WTC11 (cell line): Measurements from ENCODE around the gene NCOA3. TPM values are rescaled to one million over a fixed set of nuclear protein-coding genes. Genes with fewer than 3 reads are reported as not detected.

ENCODE experiments used
- ATAC-seq: fragments of 200-7000 bp; cut with Tn5 transposase; 2 replicates; pipeline ENCODE4 v1.10.0; 2021; ENCODE audit warnings: mild to moderate bottlenecking, moderate library complexity
- CTCF ChIA-PET: fragments of 300-600 bp; sonication (Branson Sonifier 250); formaldehyde crosslinking; loops from one replicate; lab custom pipeline; 2021; ENCODE audit warnings: antibody characterized with exemption; lab: Charles Lee
- POLR2A ChIA-PET: fragments of 350-600 bp; sonication (Branson Sonifier 250); formaldehyde crosslinking; loops from one replicate; lab custom pipeline; 2021; ENCODE audit warnings: antibody characterized with exemption; lab: Charles Lee
- DNase-seq: peaks from one replicate; pipeline ENCODE4 v3.0.0; 2021; ENCODE audit warnings: low spot score
- H3K27ac Mint-ChIP-seq: 2 replicates; pipeline ENCODE4 v1.8.0; 2021; ENCODE audit warnings: mixed read lengths
- H3K27me3 Mint-ChIP-seq: 2 replicates; pipeline ENCODE4 v1.8.0; 2021; ENCODE audit warnings: low read depth, mild to moderate bottlenecking, moderate library complexity, mixed read lengths
- H3K36me3 Mint-ChIP-seq: 2 replicates; pipeline ENCODE4 v1.8.0; 2021; ENCODE audit warnings: mixed read lengths
- H3K4me1 Mint-ChIP-seq: 2 replicates; pipeline ENCODE4 v1.8.0; 2022; ENCODE audit warnings: mixed read lengths
- H3K4me3 Mint-ChIP-seq: 2 replicates; pipeline ENCODE4 v1.8.0; 2021; ENCODE audit warnings: mild to moderate bottlenecking, moderate library complexity, mixed read lengths
- H3K9me3 Mint-ChIP-seq: 2 replicates; pipeline ENCODE4 v1.8.0; 2021; ENCODE audit warnings: mixed read lengths
- ATF6 ChIP-seq: sonication (generic); formaldehyde crosslinking; IDR thresholded peaks from 2 replicates; pipeline ENCODE4 v1.8.1; 2023; ENCODE audit warnings: mild to moderate bottlenecking, missing genetic modification reagents
- ESRRA ChIP-seq: sonication (generic); formaldehyde crosslinking; IDR thresholded peaks from 2 replicates; pipeline ENCODE4 v1.8.1; 2022; ENCODE audit warnings: mild to moderate bottlenecking, missing genetic modification reagents, borderline replicate concordance
- ETV6 ChIP-seq: sonication (generic); formaldehyde crosslinking; IDR thresholded peaks from 2 replicates; pipeline ENCODE4 v1.8.1; 2022; ENCODE audit warnings: mild to moderate bottlenecking, missing genetic modification reagents
- HMGXB4 ChIP-seq: sonication (generic); formaldehyde crosslinking; IDR thresholded peaks from 2 replicates; pipeline ENCODE4 v1.8.1; 2023; ENCODE audit warnings: mild to moderate bottlenecking, moderate library complexity, missing genetic modification reagents
- IRF2 ChIP-seq: sonication (generic); formaldehyde crosslinking; IDR thresholded peaks from 2 replicates; pipeline ENCODE4 v1.8.0; 2022; ENCODE audit warnings: low read depth, missing genetic modification reagents, borderline replicate concordance
- MAX ChIP-seq: sonication (generic); formaldehyde crosslinking; IDR thresholded peaks from 2 replicates; pipeline ENCODE4 v1.8.0; 2022; ENCODE audit warnings: mild to moderate bottlenecking, missing genetic modification reagents
- NFYB ChIP-seq: sonication (generic); formaldehyde crosslinking; conservative IDR thresholded peaks from 2 replicates; pipeline ENCODE4 v1.8.0; 2022; ENCODE audit warnings: low read depth, missing genetic modification reagents
- RORB ChIP-seq: fragments of 250-450 bp; sonication (Bioruptor Pico); IDR thresholded peaks from 2 replicates; pipeline ENCODE4 v1.9.0; 2021; ENCODE audit warnings: mild to moderate bottlenecking
- TEAD4 ChIP-seq: sonication (generic); formaldehyde crosslinking; IDR thresholded peaks from 2 replicates; pipeline ENCODE4 v1.8.0; 2022; ENCODE audit warnings: mild to moderate bottlenecking, missing genetic modification reagents
- TP53 ChIP-seq: sonication (generic); formaldehyde crosslinking; IDR thresholded peaks from 2 replicates; pipeline ENCODE4 v1.8.1; 2023; ENCODE audit warnings: mild to moderate bottlenecking, missing genetic modification reagents
- ZNF416 ChIP-seq: fragments of 250-450 bp; sonication (Bioruptor Pico); IDR thresholded peaks from 2 replicates; pipeline ENCODE4 v1.9.0; 2021; ENCODE audit warnings: mild to moderate bottlenecking, inconsistent platforms
- ZNF512 ChIP-seq: sonication (generic); formaldehyde crosslinking; IDR thresholded peaks from 2 replicates; pipeline ENCODE4 v1.8.1; 2022; ENCODE audit warnings: missing genetic modification reagents, borderline replicate concordance
- total RNA-seq: library from RNA; stranded (reverse); gene quantifications from 3 replicates; pipeline ENCODE4 v1.2.3, GENCODE V29; 2021
- TF ChIP-seq, protein P1 (sequence below): sonication (generic); formaldehyde crosslinking; IDR thresholded peaks from 2 replicates; pipeline ENCODE4 v1.8.1; 2022; ENCODE audit warnings: mild to moderate bottlenecking, missing genetic modification reagents, moderate library complexity, borderline replicate concordance
- TF ChIP-seq, protein P2 (sequence below): sonication (generic); formaldehyde crosslinking; IDR thresholded peaks from 2 replicates; pipeline ENCODE4 v1.8.0; 2023; ENCODE audit warnings: missing genetic modification reagents
- TF ChIP-seq, protein P3 (sequence below): sonication (generic); formaldehyde crosslinking; IDR thresholded peaks from 2 replicates; pipeline ENCODE4 v1.8.1; 2022; ENCODE audit warnings: low read depth, missing genetic modification reagents, borderline replicate concordance
- TF ChIP-seq, protein P4 (sequence below): sonication (generic); formaldehyde crosslinking; IDR thresholded peaks from 2 replicates; pipeline ENCODE4 v1.8.1; 2023; ENCODE audit warnings: mild to moderate bottlenecking, missing genetic modification reagents, moderate library complexity

Gene NCOA3
- total RNA-seq, 1 experiment from 2014 or later: 25.2 TPM

DNA sequence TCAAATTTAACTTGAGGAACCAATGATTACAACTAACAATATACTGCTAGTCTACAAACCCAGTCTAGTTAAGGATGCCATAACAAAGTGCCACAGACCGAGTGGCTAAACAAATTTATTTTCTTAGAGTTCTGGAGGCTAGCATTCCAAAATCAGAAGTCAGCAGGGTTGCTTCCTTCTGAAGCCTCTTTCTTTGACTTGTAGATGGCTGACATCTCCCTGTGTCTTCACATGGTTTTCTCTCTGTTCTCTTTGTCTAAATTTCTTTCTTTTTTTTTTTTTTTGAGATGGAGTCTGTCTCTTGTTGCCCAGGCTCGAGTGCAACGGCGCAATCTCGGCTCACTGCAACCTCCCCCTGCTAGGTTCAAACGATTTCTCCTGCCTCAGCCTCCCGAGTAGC is 56.1 kb downstream of the NCOA3 start:
- Mint-ChIP-seq H3K36me3 (peaks cover 5% of the 10 kb centered on the region), H3K27me3 (no peaks in the 10 kb centered on the region), H3K4me3 (peak overlapping the region; percentile 42; the same call in 1 of the 2 replicates), H3K4me1 (peaks cover 61% of the 10 kb centered on the region), H3K9me3 (no peaks in the 10 kb centered on the region), H3K27ac (peak overlapping the region; percentile 77)
- peak; percentile 76 for ATAC-seq
- no peak for TF ChIP-seq NFYB (CRISPR knock-in tag)
- TF ChIP-seq ETV6 (CRISPR knock-in tag): no peak
- TF ChIP-seq ZNF512 (CRISPR knock-in tag): no peak
- POLR2A ChIA-PET: no interaction called here
- no peak for DNase-seq
- CTCF ChIA-PET: interaction anchor here (0.6 kb wide), 1 partner anchor 35 kb away, joined by 3 read pairs; no protein-coding TSS in a partner anchor

DNA sequence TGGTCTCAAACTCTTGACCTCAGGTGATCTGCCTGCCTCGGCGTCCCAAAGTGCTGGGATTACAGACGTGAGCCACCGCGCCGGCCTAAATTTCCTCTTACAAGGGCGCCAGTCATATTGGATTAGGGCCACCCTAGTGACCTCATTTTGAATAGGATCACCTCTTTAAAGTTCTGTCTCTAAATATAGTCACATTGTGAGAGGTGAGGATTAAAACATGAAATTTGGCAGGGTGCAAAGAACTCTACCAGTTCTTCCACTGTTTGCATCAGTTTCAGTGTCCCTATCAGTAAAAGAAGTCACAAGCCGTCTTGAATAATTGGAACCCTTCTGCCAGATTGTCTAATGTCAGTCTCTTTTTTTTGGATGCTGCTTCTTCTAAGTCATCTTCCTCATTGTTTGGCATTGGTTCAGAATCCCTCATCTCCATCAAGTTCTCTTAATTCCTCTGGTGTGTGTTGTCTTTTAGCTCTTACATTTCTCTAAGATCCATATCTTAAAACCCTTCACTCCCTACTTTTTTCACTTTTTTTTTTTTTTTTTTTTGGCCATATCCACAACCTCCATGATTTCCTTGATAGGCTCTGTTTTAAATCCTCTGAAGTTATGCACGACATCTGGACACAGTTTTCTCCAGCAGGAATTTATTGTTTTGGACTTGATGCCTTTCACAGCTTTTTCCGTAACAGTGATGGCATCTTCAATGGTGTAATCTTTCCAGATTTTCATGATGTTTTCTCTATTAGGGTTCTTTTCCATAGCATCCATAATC is 56.8 kb downstream of the NCOA3 start:
- CTCF ChIA-PET: interaction anchor here (0.6 kb wide), 1 partner anchor 36 kb away, joined by 3 read pairs; no protein-coding TSS in a partner anchor
- H3K9me3 Mint-ChIP-seq: no peaks in the 10 kb centered on the region
- H3K27ac Mint-ChIP-seq: peak overlapping the region; percentile 0; the same call in 1 of the 2 replicates
- H3K27me3 Mint-ChIP-seq: no peaks in the 10 kb centered on the region
- H3K4me1 Mint-ChIP-seq: peaks cover 65% of the 10 kb centered on the region
- ATAC-seq: no peak
- TF ChIP-seq, protein P1, sequence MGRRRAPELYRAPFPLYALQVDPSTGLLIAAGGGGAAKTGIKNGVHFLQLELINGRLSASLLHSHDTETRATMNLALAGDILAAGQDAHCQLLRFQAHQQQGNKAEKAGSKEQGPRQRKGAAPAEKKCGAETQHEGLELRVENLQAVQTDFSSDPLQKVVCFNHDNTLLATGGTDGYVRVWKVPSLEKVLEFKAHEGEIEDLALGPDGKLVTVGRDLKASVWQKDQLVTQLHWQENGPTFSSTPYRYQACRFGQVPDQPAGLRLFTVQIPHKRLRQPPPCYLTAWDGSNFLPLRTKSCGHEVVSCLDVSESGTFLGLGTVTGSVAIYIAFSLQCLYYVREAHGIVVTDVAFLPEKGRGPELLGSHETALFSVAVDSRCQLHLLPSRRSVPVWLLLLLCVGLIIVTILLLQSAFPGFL (CRISPR knock-in tag): no peak
- no peak for TF ChIP-seq ESRRA (CRISPR knock-in tag)
- TF ChIP-seq, protein P2, sequence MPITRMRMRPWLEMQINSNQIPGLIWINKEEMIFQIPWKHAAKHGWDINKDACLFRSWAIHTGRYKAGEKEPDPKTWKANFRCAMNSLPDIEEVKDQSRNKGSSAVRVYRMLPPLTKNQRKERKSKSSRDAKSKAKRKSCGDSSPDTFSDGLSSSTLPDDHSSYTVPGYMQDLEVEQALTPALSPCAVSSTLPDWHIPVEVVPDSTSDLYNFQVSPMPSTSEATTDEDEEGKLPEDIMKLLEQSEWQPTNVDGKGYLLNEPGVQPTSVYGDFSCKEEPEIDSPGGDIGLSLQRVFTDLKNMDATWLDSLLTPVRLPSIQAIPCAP (CRISPR knock-in tag): no peak
- TF ChIP-seq, protein P3, sequence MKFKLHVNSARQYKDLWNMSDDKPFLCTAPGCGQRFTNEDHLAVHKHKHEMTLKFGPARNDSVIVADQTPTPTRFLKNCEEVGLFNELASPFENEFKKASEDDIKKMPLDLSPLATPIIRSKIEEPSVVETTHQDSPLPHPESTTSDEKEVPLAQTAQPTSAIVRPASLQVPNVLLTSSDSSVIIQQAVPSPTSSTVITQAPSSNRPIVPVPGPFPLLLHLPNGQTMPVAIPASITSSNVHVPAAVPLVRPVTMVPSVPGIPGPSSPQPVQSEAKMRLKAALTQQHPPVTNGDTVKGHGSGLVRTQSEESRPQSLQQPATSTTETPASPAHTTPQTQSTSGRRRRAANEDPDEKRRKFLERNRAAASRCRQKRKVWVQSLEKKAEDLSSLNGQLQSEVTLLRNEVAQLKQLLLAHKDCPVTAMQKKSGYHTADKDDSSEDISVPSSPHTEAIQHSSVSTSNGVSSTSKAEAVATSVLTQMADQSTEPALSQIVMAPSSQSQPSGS: no peak
- no peak for TF ChIP-seq ZNF416 (CRISPR knock-in tag)
- TF ChIP-seq, all 79 proteins: peak for 0
- no peak for DNase-seq
- POLR2A ChIA-PET: no interaction called here
- Mint-ChIP-seq H3K4me3 (no peak overlapping the region), H3K36me3 (peaks cover 5% of the 10 kb centered on the region)

DNA sequence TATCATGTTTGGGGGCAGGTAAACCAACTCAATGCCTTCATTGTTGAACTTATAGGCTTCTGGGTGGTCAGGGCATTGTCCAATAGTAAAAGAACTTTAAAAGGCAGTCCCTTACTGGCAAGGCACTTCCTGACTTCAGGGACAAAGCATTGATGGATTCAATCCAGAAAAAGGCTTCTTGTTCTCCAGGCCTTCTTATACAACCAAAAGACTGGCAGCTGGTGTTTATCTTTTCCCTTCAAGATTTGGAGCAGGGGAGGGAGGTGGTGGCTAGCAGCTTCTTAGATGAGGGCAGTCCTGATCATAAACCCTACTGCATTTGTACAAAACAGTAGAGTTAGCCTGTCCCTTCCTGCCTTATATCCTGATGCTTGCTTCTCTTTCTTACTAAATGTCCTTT is 57.5 kb downstream of the NCOA3 start:
- CTCF ChIA-PET: no interaction called here
- no peak for TF ChIP-seq MAX (CRISPR knock-in tag)
- TF ChIP-seq IRF2 (CRISPR knock-in tag): no peak
- Mint-ChIP-seq H3K4me3 (no peak overlapping the region), H3K27ac (0 out of 2 replicates have a peak overlapping the region, but pooled peaks have one; percentile 18), H3K4me1 (peaks cover 68% of the 10 kb centered on the region), H3K36me3 (peaks cover 5% of the 10 kb centered on the region), H3K27me3 (no peaks in the 10 kb centered on the region), H3K9me3 (no peaks in the 10 kb centered on the region)
- DNase-seq (no peak), ATAC-seq (no peak)
- POLR2A ChIA-PET: no interaction called here

DNA sequence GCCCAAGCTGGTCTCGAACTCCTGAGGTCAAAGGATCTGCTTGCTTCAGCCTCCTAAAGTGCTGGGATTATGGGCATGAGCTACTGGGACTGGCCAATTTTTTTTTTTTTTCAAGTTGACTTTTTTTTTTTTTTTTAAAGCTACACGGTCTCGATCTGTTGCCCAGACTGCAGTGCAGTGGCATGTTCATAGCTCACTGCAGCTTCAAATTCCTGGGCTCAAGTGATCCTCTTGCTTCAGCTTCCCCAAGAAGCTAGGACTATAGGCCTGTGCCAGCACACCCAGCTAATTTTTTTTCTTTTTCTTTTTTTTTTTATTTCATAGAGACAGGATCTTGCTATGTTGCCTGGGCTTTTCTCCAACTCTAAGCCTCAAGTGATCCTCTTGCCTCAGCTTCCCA is 59.5 kb downstream of the NCOA3 start:
- Mint-ChIP-seq H3K4me1 (peaks cover 68% of the 10 kb centered on the region), H3K9me3 (no peaks in the 10 kb centered on the region)
- TF ChIP-seq HMGXB4 (CRISPR knock-in tag) (no peak), RORB (no peak), ESRRA (CRISPR knock-in tag) (no peak), TP53 (CRISPR knock-in tag) (no peak), TEAD4 (no peak), ATF6 (CRISPR knock-in tag) (no peak)
- TF ChIP-seq, protein P4, sequence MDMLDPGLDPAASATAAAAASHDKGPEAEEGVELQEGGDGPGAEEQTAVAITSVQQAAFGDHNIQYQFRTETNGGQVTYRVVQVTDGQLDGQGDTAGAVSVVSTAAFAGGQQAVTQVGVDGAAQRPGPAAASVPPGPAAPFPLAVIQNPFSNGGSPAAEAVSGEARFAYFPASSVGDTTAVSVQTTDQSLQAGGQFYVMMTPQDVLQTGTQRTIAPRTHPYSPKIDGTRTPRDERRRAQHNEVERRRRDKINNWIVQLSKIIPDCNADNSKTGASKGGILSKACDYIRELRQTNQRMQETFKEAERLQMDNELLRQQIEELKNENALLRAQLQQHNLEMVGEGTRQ (CRISPR knock-in tag): no peak

More for the DNA sequence above, 59.5 kb downstream of the NCOA3 start:
- ChIA-PET CTCF (interaction anchor here (0.5 to 1.6 kb wide), 8 partner anchors 21 to 471 kb away, joined by 3 to 8 read pairs (median 4); no protein-coding TSS in a partner anchor), POLR2A (interaction anchor here (0.6 to 0.7 kb wide), 3 partner anchors 40 to 220 kb away, joined by 3 to 11 read pairs (median 10); no protein-coding TSS in a partner anchor)
- ATAC-seq (no peak), DNase-seq (no peak)
- Mint-ChIP-seq H3K36me3 (no peaks in the 10 kb centered on the region), H3K27ac (no peak overlapping the region), H3K27me3 (no peaks in the 10 kb centered on the region), H3K4me3 (no peak overlapping the region)
